Large intestine (tissue), 3 donors: ENCODE results near the gene INTS7. TPM values are rescaled to one million over a fixed set of nuclear protein-coding genes. Genes with fewer than 3 reads are reported as not detected.
"Not testable (repeated sequence)": the region's sequence is repeated elsewhere in the genome, so short reads cannot be mapped to it uniquely, and the experiment has no call there.

Experiments
- DNase-seq, 2 donors: peaks; one replicate each; pipeline versions ENCODE4 v3.0.0 to v3.0.0-alpha.2; 2013
- H3K27ac ChIP-seq: one replicate; pipeline ENCODE4 v1.5.1; 2013; ENCODE audit warnings: low read length
- H3K27me3 ChIP-seq: 2 replicates; pipeline ENCODE4 v1.6.1; 2013; ENCODE audit warnings: low read length; ENCODE audit not compliant: control insufficient read depth, insufficient read depth
- H3K36me3 ChIP-seq: 2 replicates; pipeline ENCODE4 v1.6.1; 2013; ENCODE audit warnings: low read length; ENCODE audit not compliant: control insufficient read depth, insufficient read depth
- H3K4me1 ChIP-seq: one replicate; pipeline ENCODE4 v1.6.1; 2013; ENCODE audit warnings: low read length; ENCODE audit not compliant: control insufficient read depth, insufficient read depth
- H3K4me3 ChIP-seq: one replicate; pipeline ENCODE4 v1.5.1; 2013; ENCODE audit warnings: low read length
- H3K9me3 ChIP-seq: one replicate; pipeline ENCODE4 v1.6.1; 2013; ENCODE audit warnings: mild to moderate bottlenecking, low read depth, low read length, moderate library complexity; ENCODE audit not compliant: control insufficient read depth
- WGBS: methylation state at CpG from one replicate; pipeline ENCODE4 v1.1.5; 2013; ENCODE audit warnings: low lambda C conversion rate; ENCODE audit not compliant: insufficient coverage; 5-methylcytosine and 5-hydroxymethylcytosine counted together
- polyA plus RNA-seq: library from polyadenylated mRNA; unstranded; fragments of 120-200 nt; gene quantifications from one replicate; pipeline ENCODE4 v1.2.1, GENCODE V29; 2013

INTS7 gene
- polyA plus RNA-seq, 1 donor, result 16.1 TPM

GRCh38 chr1:211954028-211954427, 81.3 kb downstream of the INTS7 start:
- not testable (repeated sequence) for DNase-seq, H3K27me3 ChIP-seq, H3K9me3 ChIP-seq, H3K4me3 ChIP-seq, H3K4me1 ChIP-seq, H3K27ac ChIP-seq
- peaks cover 12% of the 10 kb centered on the region for H3K36me3 ChIP-seq
- WGBS, result no CpG with 5 or more reads among the region's 2 CpGs

- H3K27me3 ChIP-seq, H3K9me3 ChIP-seq, H3K27ac ChIP-seq, H3K4me3 ChIP-seq, H3K4me1 ChIP-seq, DNase-seq, H3K36me3 ChIP-seq: not testable (repeated sequence)
- WGBS, result no CpG with 5 or more reads among the region's 4 CpGs
Observed at GRCh38 chr1:211953543-211953942, 81.8 kb downstream of the INTS7 start.

- DNase-seq, result no peak
- 83% methylated on average over 1 of the region's 2 CpGs for WGBS
- peak overlapping the region; percentile 54 for H3K27ac ChIP-seq
Observed at GRCh38 chr1:211952299-211952698, 83.1 kb downstream of the INTS7 start.

GRCh38 chr1:211951856-211952255, 83.5 kb downstream of the INTS7 start:
- peak overlapping the region; percentile 54 for H3K27ac ChIP-seq
- peaks cover 12% of the 10 kb centered on the region for H3K36me3 ChIP-seq
- no peaks in the 10 kb centered on the region for H3K27me3 ChIP-seq
- H3K9me3 ChIP-seq, result no peaks in the 10 kb centered on the region
- no peaks in the 10 kb centered on the region for H3K4me1 ChIP-seq
- no peak overlapping the region for H3K4me3 ChIP-seq
- peak; percentile 59 to 71 for DNase-seq

More at GRCh38 chr1:211952299-211952698, 83.1 kb downstream of the INTS7 start:
- Histone ChIP-seq H3K27me3 (no peaks in the 10 kb centered on the region), H3K4me1 (no peaks in the 10 kb centered on the region), H3K9me3 (no peaks in the 10 kb centered on the region), H3K4me3 (no peak overlapping the region), H3K36me3 (peaks cover 12% of the 10 kb centered on the region)

GRCh38 chr1:211948377-211948776, 87.0 kb downstream of the INTS7 start:
- Histone ChIP-seq H3K36me3 (peaks cover 19% of the 10 kb centered on the region), H3K27ac (no peak overlapping the region), H3K4me3 (no peak overlapping the region), H3K9me3 (no peaks in the 10 kb centered on the region), H3K27me3 (no peaks in the 10 kb centered on the region), H3K4me1 (peaks cover 5% of the 10 kb centered on the region)
- no CpG with 5 or more reads among the region's 5 CpGs for WGBS
- DNase-seq, result no peak

GRCh38 chr1:211947396-211948295, 87.7 kb downstream of the INTS7 start:
- no peak overlapping the region for H3K27ac ChIP-seq
- no CpG with 5 or more reads among the region's 11 CpGs for WGBS
- H3K9me3 ChIP-seq, result no peaks in the 10 kb centered on the region
- H3K4me3 ChIP-seq, result no peak overlapping the region
- H3K4me1 ChIP-seq, result peaks cover 5% of the 10 kb centered on the region
- H3K27me3 ChIP-seq, result no peaks in the 10 kb centered on the region
- peaks cover 19% of the 10 kb centered on the region for H3K36me3 ChIP-seq
- no peak for DNase-seq

- Histone ChIP-seq H3K9me3 (no peaks in the 10 kb centered on the region), H3K4me1 (peaks cover 5% of the 10 kb centered on the region), H3K4me3 (no peak overlapping the region), H3K27me3 (no peaks in the 10 kb centered on the region), H3K27ac (no peak overlapping the region), H3K36me3 (peaks cover 14% of the 10 kb centered on the region)
- DNase-seq, result peak; percentile 64 to 73
- WGBS, result 85% methylated on average over 2 of the region's 10 CpGs
Observed at GRCh38 chr1:211944733-211945500, 90.4 kb downstream of the INTS7 start.

GRCh38 chr1:211942583-211942982, 92.8 kb downstream of the INTS7 start:
- peaks cover 5% of the 10 kb centered on the region for H3K4me1 ChIP-seq
- no peaks in the 10 kb centered on the region for H3K9me3 ChIP-seq
- no peak for DNase-seq
- WGBS, result 100% methylated on average over 2 of the region's 3 CpGs
- no peak overlapping the region for H3K4me3 ChIP-seq
- H3K27me3 ChIP-seq, result no peaks in the 10 kb centered on the region
- no peak overlapping the region for H3K27ac ChIP-seq
- peaks cover 12% of the 10 kb centered on the region for H3K36me3 ChIP-seq

GRCh38 chr1:211939876-211940468, 95.4 kb downstream of the INTS7 start:
- WGBS, result no CpG with 5 or more reads among the region's 3 CpGs
- H3K27me3 ChIP-seq, result no peaks in the 10 kb centered on the region
- peaks cover 5% of the 10 kb centered on the region for H3K9me3 ChIP-seq
- no peak overlapping the region for H3K4me3 ChIP-seq
- DNase-seq, result no peak
- peaks cover 9% of the 10 kb centered on the region for H3K36me3 ChIP-seq
- peaks cover 5% of the 10 kb centered on the region for H3K4me1 ChIP-seq
- H3K27ac ChIP-seq, result no peak overlapping the region

- Histone ChIP-seq H3K4me3 (no peak overlapping the region), H3K36me3 (peaks cover 7% of the 10 kb centered on the region), H3K4me1 (no peaks in the 10 kb centered on the region), H3K27ac (no peak overlapping the region), H3K27me3 (no peaks in the 10 kb centered on the region), H3K9me3 (peaks cover 5% of the 10 kb centered on the region)
- peak; percentile 49 to 77 for DNase-seq
- no CpG with 5 or more reads among the region's 3 CpGs for WGBS
Observed at GRCh38 chr1:211938561-211938997, 96.8 kb downstream of the INTS7 start.
